CD4-positive, alpha-beta T cell treated with Interferon alpha-2 for 1 hour (primary cell): ENCODE data around the gene ARHGDIA.
"Not testable (repeated sequence)": the region's sequence is repeated elsewhere in the genome, so short reads cannot be mapped to it uniquely, and the experiment has no call there.

Experiments used
- DNase-seq, 2 donors: peaks; one replicate each; pipeline ENCODE4 v3.0.0-alpha.2; 2020 to 2022

ARHGDIA gene

DNA sequence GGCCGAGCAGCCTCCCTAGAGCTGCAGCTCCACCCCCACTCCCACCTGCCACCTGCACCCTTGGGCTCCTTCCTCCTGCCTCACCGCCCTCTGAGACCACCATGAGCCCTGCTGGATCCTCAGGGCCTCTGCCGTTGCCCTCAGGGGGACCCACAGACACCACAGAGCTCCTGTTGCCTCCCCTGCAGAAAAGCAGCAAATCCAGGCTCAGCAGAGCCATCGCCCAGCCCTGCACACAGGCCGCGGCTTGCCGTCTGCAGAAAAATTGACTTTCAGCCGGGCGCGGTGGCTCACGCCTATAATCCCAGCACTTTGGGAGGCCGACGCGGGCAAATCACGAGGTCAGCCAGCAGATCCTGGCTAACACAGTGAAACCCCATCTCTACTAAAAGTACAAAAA is 29.3 kb downstream of the ARHGDIA start:
- DNase-seq, result no peak

DNA sequence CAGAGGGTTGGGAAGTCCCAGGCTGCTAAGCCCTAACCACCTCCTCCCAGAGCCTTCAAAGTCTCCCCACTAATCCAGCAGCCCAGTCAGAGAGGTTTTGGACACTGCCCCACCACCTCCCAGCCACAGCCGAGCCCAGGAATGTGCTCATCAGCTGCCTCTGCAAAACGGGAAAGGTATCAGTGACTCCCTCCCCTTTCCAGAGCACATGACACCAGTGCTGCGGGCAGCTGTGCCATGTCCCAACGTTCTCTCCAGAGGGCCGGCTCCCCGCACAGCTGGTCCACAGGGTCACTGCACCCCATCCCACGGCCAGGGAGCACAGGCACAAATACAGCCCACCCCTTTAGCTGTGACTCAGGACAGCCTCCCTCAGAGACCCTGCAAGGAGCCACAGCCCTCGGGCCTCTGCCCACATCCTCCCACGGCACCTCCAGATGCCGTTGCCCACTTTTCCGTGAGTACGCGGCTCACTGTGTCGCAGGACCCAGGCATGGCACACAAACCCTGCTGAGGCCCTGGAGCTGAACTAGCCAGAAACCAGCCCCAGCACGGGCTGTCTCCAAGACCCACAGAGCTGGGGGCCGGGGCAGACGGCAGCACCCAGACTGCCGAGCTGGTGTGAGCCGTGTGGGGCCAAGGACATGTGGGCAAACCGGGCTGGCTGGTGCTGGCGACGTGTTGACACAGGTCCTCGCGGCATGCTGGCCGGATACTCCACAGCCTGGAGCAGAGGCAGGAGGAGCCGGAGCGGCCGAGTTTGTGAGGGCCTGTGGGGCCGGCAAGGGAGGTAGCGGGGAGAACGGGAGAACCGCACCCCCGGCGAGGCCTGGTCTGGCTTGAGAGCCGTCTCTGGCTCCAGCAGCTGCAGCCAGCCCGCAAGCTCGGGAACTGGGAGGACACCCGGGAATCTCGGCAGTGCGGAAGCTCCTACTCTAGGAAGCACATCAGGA is 30.0 kb downstream of the ARHGDIA start:
- no peak for DNase-seq

DNA sequence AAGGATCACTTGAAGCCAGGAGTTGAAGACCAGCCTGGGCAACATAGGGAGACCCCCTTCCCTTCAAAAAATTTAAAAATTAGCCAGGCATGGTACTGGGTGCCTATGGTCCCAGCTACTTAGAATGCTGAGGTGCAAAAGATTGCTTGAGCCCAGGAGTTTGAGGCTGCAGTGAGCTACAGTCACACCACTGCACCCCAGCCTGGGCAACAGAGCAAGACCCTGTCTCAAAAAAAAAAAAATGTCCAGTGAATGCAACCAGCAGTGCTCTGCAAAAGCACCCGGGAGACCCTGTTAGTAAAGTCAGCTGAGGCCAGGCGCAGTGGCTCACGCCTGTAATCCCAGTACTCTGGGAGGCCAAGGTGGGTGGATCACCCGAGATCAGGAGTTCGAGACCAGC is 31.1 kb downstream of the ARHGDIA start:
- not testable (repeated sequence) for DNase-seq

DNA sequence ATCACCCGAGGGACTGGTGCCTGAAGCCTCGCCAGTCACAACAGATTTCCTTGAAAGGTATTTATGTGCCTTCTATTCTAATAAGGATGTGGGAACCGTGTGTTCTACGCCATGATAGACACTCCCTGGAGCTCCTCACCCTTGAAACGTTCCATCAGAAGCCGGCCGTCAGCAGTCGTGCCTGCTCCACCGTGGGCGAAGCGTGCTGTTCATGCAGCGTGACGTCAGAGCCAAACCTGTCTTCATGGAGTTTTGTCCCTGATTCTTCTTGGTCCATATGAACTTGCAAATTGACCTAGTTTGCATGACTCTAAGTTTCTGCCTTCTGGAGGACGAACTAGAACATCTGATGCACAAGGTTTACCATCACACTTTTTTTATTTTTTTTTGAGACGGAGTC is 31.8 kb downstream of the ARHGDIA start:
- DNase-seq, result no peak

DNA sequence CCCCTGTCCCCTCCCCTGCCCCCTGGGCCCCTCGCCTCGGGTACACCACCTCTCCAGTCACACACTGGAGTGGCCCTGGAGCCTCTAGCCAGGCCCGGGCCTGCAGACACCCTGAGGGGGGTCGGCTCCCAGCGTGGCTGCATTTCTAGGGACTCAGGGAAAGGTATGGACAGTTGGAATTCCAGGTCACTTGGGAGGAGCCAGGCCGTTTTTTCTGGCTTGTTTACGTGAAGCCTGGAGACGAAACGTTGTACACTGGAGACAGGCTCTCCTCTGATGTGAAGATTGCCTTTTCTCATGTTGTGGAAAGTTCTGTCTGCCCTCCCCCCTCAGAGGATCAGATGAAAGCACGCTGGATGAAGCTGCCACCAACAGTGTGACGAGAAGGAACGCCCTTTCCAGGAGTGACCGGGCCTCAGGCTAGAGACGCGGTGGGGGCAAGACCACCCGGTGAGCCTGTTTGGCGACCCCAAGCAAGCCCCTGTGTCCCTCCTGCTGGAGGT is 32.3 kb downstream of the ARHGDIA start:
- no peak for DNase-seq

DNA sequence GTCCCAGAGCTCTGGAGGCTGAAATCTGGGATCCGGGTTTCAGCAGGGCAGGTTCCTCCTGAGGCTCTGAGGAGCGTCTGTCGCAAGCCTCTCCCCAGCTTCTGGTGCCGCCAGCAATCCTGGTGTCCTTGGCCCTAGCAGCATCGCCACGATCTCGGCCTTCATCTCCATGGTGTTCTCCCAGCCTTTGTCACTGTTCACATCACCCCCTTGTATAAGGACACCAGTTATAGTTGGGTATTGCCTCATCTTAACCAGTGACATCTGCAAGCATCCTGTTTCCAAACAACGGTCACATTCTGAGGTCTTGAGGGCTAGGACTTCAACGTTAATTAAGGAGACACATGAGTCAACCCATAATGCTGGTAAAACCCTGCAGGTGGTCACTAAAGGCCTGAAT is 33.5 kb downstream of the ARHGDIA start:
- DNase-seq, result peak in 1 of 2 donors; percentile 37

- DNase-seq, result no peak
Measured at GRCh38 chr17:81834831-81835267, 36.3 kb downstream of the ARHGDIA start, which contains the start of gene PPP1R27. Gene PPP1R27, minus strand, starts transcription at chr17:81835050. Its CDS starts 97 bp downstream, at chr17:81834953.

DNA sequence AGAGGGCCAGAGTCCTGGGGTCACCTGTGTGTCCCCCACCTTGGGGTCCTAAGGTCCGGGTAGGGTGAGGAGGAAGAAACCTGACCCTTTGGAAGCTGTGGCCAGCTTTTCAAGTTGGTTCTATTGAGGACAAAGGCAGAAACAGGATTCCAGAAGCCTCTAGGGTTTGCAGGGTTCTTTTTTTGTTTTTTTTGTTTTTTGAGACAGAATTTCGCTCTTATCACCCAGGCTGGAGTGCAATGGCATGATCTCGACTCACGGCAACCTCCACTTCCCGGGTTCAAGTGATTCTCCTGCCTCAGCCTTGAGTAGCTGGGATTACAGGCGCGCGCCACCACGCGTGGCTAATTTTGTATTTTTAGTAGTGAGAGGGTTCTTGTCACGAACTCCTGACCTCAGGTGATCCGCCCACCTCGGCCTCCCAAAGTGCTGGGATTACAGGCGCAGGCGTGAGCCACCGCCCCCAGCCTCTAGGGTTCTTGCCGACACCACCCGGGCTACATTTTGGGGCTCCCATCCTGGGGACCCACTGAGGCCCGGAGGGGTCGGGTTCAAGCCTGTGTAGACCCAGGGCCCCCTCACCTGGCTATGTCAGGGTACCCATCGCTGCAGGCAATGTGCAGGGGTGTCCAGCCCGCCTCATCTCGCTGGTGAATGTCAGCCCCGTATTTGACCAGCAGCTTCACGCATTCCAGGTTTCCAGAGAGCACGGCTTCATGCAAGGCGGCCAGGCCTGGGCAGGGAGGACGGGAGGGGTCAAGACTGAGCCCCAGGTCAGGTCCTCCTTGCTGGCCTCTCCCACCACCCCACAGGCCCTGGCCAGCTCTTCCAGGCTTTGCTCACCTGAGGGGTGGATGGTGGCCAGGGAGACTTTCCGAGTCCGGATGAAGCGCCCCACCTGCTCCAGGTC is 37.0 kb downstream of the ARHGDIA start:
- no peak for DNase-seq

DNA sequence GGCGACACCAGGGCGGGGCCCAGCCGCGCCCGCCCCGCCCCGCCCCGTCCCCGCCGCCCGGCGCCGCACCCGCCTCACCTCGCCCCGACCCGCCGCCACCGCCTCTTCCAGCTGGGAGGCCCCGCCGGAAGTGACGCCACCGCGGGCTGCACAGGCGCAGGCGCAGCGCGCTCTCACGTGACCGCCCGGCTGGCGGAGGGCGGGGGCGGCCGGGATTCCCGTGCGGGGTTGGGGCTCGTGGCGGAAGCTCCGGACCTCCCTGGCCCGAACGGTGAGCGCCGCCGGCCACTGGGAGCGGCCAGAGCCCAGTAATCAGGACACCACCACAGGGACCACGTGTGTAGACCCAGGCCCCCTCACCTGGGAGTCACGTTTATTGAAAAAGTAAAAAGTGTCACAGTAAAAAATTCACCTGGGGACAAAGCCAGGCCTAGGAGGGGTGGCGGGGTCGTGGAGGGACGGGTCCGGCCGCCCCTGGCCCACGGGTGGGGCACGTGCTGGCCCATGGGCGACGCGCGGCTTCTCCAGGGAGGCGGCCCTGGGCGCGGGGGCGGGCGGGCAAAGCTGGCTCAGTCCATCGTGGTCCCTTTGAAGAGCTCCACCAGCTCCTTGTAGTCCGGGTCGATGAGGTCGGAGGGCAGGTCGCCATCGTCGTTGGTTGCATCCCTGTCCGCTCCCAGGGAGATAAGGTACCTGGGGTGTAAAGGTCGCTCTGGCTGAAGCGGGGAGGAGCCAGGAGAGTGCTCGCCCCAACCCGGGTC is 37.8 kb downstream of the ARHGDIA start, which contains the start of gene MCRIP1:
Gene MCRIP1 (minus strand): TSS at position 132 of the 761 bp plus-strand sequence. CDS start 8,785 bp downstream, outside the sequence.
- peak; percentile 92 to 95 for DNase-seq

DNA sequence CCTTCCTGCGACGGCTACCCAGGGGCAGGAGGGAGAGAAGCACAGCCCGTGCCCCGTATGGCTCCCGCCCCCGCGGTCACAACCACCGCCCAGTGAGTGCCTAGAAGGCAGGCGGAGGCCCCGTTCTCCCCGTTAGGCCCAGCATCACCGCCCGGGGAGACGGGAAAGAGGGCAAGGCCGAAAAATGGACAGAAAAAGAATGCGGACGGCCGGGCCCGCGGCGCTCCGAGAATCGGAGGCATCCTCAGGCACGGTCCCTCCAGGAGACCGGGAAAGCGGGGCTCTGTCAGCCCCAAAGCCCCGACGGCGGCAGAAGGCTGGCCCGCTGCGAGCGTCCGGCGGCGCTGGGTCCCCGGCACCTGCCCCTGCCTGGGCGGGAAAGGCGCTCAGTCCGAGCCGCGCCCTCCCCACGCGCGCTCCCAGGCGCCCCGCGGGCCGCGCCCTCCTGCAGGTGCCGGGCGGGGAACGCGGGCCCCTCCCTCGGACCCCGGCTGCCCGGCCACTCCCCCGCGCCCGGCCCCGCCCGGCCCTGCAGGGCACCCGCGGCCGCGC is 38.5 kb downstream of the ARHGDIA start:
- DNase-seq, result no peak

GRCh38 chr17:81831957-81832607 is 39.1 kb downstream of the ARHGDIA start:
- peak; percentile 19 to 48 for DNase-seq

DNA sequence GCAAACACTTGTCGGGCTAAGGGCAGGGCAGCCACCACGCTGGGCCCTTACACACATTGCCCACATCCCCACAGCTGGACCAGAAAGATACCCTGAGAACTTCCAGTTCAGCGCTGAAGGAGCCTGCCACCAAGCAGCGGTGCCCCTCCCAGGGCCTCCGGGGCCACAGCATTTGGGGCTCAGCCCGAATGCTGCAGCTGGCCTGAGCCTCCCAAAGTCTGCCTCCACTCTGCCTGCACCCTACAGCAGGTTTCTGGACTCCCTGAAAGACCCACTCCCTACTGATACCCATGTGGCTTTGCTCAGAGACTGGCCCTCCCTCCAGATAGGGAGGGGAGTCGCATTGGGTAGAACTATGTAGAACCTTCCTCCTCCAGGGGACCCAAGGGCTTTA is 39.6 kb downstream of the ARHGDIA start:
- no peak for DNase-seq

DNA sequence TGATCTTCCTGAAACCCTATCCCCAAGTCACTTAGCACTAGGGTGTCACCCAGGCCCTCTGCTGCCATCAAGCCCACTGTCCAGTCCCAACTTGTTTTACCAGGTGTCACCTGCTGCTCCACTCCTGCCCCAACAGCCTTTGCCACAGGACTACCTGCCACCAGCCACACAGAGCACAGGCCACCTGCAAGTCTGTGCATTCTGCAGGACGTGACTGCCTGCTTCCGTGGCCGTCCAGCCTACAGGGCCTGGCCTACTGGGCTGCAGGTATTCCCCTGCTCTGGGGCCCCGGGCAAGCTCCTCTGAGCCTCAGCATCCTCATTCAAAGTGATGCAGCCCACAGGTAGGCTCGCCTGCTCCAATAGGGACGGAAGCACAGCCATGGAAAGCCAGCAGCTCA is 41.3 kb downstream of the ARHGDIA start:
- DNase-seq, result no peak

GRCh38 chr17:81828656-81829055 is 42.5 kb downstream of the ARHGDIA start:
- DNase-seq, result no peak

- no peak for DNase-seq
Measured at GRCh38 chr17:81825841-81826466, 45.2 kb downstream of the ARHGDIA start.

DNA sequence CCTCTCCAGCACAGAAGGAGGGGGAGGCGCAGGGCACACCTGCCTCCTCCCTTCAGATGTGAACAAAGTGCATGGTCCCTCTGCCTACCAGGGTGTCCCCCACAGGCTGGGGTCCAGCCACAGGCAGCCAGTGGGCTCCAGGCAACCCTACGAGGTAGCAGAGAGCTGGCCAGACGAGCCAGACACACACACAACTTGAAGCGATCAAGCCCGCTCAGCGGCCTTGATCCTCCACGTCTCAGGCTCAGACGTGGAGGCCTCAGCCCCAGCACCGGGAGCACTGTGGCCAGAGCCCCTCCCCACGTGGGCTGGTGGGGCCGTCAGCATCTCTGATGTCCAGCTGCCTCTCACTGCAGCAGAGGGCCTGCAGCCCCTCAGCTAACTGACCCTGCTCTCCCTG is 46.5 kb downstream of the ARHGDIA start:
- DNase-seq, result no peak

DNA sequence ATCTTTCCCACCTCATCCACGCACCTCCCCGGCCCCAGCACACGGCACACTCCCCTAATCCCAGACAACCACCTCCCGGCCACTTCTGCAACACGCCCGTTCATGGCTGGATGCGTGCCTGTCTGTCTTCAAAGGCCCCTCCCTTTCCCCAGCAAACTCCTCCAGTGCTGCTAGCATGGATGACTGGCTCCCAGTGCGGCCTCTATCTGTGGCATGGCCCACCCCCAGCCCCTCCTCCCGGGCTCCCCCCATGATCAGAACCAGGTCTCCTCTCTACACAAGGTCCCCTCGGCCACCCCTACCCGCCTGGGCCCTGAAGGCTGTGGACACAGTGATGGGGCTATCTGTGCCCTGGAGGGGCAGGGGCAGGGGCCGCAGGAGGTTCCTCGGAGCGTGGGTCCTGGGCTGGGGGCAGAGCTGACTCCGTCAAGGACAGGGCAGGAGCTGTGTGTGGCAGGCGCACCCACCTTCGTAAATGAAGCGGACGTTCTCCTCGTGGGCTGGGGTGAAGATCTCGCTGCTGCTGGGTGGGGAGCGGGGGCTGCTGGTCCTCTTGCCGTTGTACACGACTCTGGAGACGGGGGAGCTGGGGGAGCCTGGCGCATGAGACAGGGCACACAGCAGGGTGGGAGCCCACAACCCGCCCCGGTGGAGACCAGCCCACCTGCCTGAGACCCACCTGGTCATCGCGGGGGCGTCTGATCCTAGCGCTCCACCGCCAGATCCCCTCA is 47.2 kb downstream of the ARHGDIA start:
- DNase-seq, result no peak

GRCh38 chr17:81822996-81823819 is 47.9 kb downstream of the ARHGDIA start:
- no peak for DNase-seq

GRCh38 chr17:81822312-81822637 is 48.9 kb downstream of the ARHGDIA start:
- DNase-seq, result no peak
